Measurements from ENCODE around the gene MPND.

The MPND gene

DNA sequence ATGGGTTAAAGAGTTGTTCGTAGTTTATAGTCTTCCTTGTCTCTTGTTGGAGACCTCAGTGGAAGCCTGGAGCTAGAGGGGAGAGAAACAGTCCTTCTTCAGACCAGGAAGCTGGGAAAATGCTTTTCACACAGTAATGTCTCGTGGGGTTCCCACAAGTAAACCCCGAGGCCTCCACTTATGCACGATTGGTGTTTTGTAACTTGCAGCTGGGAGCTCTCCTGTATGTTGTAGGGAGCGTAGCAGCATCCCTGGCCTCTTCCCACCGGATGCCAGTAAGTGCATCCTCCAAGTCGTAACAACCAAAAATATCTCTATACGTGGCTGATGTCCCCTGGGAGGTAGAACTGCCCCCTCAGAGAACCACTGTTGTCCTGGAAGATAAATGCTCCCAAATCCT lies 62.6 kb downstream of the MPND start:
- peaks cover 14% of the 10 kb centered on the region for H3K36me3 ChIP-seq (ENCODE audit: control insufficient read depth, insufficient read depth, low read length)
- peaks cover 10% of the 10 kb centered on the region for H3K4me1 ChIP-seq (ENCODE audit: control insufficient read depth, insufficient read depth, low read length)
- no peak overlapping the region for H3K4me3 ChIP-seq (ENCODE audit: insufficient read depth, low read depth, low read length)
- no peaks in the 10 kb centered on the region for H3K27me3 ChIP-seq (ENCODE audit: control insufficient read depth, insufficient read depth, low read length, poor library complexity, severe bottlenecking)
- no peaks in the 10 kb centered on the region for H3K9me3 ChIP-seq (ENCODE audit: control insufficient read depth, low read length)
- H3K27ac ChIP-seq (ENCODE audit: insufficient read depth, low read depth, low read length, poor library complexity, severe bottlenecking): no peak overlapping the region
- WGBS, 2 experiments: 88 to 90% methylated on average over 8 of the region's 8 CpGs

DNA sequence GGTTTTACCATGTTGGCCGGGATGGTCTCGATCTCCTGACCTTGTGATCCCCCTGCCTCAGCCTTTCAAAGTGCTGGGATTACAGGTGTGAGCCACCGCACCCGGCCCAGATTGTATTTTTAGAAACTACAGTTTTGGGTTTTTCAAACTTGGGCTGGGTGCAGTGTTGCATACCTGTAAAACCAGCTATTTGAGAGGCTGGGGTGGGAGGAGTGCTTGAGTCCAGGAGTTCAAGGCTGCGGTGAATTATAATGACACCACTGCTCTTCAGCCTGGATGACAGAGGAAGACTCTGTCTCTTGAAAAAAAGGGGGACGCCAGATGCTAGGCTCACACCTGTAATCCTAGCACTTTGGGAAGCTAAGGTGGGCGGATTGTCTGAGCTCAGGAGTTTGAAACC lies 63.3 kb downstream of the MPND start:
- peaks cover 14% of the 10 kb centered on the region for H3K36me3 ChIP-seq (ENCODE audit: control insufficient read depth, insufficient read depth, low read length)
- H3K9me3 ChIP-seq (ENCODE audit: control insufficient read depth, low read length): no peaks in the 10 kb centered on the region
- no peak overlapping the region for H3K4me3 ChIP-seq (ENCODE audit: insufficient read depth, low read depth, low read length)
- H3K27ac ChIP-seq (ENCODE audit: insufficient read depth, low read depth, low read length, poor library complexity, severe bottlenecking): no peak overlapping the region
- H3K27me3 ChIP-seq (ENCODE audit: control insufficient read depth, insufficient read depth, low read length, poor library complexity, severe bottlenecking): no peaks in the 10 kb centered on the region
- WGBS, 2 experiments: 91 to 94% methylated on average over 7 of the region's 7 CpGs
- peaks cover 10% of the 10 kb centered on the region for H3K4me1 ChIP-seq (ENCODE audit: control insufficient read depth, insufficient read depth, low read length)

- Histone ChIP-seq H3K27ac (ENCODE audit: insufficient read depth, low read depth, low read length, poor library complexity, severe bottlenecking) (no peak overlapping the region), H3K4me3 (ENCODE audit: insufficient read depth, low read depth, low read length) (no peak overlapping the region), H3K36me3 (ENCODE audit: control insufficient read depth, insufficient read depth, low read length) (peaks cover 23% of the 10 kb centered on the region), H3K4me1 (ENCODE audit: control insufficient read depth, insufficient read depth, low read length) (peaks cover 8% of the 10 kb centered on the region), H3K9me3 (ENCODE audit: control insufficient read depth, low read length) (no peaks in the 10 kb centered on the region), H3K27me3 (ENCODE audit: control insufficient read depth, insufficient read depth, low read length, poor library complexity, severe bottlenecking) (no peaks in the 10 kb centered on the region)
- WGBS, 2 experiments: 73 to 77% methylated on average over 23 of the region's 23 CpGs
Observed at GRCh38 chr19:4409123-4409933, 66.0 kb downstream of the MPND start.
